Nephron (organoid): ENCODE results near the gene XPC.

Experiments used
- H3K27ac Mint-ChIP-seq, 3 experiments: 2 replicates each; pipeline ENCODE4 v1.8.0; 2020; ENCODE audit warnings: mixed read lengths in 3 of 3, mild to moderate bottlenecking in 2 of 3, moderate library complexity in 1 of 3
- H3K27me3 Mint-ChIP-seq: 2 replicates; pipeline ENCODE4 v1.8.0; 2021; ENCODE audit warnings: low read depth, mild to moderate bottlenecking, moderate library complexity, mixed read lengths
- H3K36me3 Mint-ChIP-seq: 2 replicates; pipeline ENCODE4 v1.8.0; 2020; ENCODE audit warnings: low read depth, mixed read lengths
- H3K4me1 Mint-ChIP-seq: 2 replicates; pipeline ENCODE4 v1.8.0; 2020; ENCODE audit warnings: mixed read lengths
- H3K4me3 Mint-ChIP-seq, 3 experiments: 2 replicates each; pipeline ENCODE4 v1.8.0; 2020; ENCODE audit warnings: mild to moderate bottlenecking in 3 of 3, mixed read lengths in 3 of 3, moderate library complexity in 2 of 3
- H3K9me3 Mint-ChIP-seq: 2 replicates; pipeline ENCODE4 v1.8.0; 2020; ENCODE audit warnings: mixed read lengths
- TF ChIP-seq, protein P1 (sequence below), 3 experiments: fragments of 200-600 bp; sonication (generic); IDR thresholded peaks; one replicate each; pipeline ENCODE4 v1.5.0; 2021; ENCODE audit warnings: antibody characterized with exemption in 3 of 3; ENCODE audit not compliant: unreplicated experiment in 3 of 3

XPC gene

DNA sequence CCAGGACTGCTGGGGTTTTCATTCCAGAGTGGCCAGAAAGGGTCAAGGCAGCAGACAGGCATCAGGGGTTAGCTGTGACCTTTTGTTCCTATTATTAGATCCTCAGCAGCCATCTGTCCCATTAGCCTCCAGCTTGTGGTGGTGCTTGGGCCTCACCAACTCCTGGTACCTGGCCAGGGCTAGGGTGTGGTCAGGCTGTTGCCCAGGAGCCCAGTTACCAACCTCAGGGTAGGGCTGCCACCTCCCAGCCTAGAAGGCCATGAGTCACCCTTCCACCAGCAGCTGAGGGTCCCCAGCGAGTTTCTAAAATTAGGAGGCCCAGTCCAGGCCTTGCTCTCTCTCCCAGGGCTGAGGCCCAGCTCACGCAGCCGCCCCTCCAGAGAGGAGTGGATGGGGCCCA is 41.4 kb downstream of the XPC start:
- H3K27ac Mint-ChIP-seq, result no peak overlapping the region
- H3K36me3 Mint-ChIP-seq, result peaks cover 52% of the 10 kb centered on the region
- H3K4me3 Mint-ChIP-seq, result no peak overlapping the region
- H3K27me3 Mint-ChIP-seq, result no peaks in the 10 kb centered on the region
- no peaks in the 10 kb centered on the region for H3K9me3 Mint-ChIP-seq
- no peaks in the 10 kb centered on the region for H3K4me1 Mint-ChIP-seq
- TF ChIP-seq, protein P1, sequence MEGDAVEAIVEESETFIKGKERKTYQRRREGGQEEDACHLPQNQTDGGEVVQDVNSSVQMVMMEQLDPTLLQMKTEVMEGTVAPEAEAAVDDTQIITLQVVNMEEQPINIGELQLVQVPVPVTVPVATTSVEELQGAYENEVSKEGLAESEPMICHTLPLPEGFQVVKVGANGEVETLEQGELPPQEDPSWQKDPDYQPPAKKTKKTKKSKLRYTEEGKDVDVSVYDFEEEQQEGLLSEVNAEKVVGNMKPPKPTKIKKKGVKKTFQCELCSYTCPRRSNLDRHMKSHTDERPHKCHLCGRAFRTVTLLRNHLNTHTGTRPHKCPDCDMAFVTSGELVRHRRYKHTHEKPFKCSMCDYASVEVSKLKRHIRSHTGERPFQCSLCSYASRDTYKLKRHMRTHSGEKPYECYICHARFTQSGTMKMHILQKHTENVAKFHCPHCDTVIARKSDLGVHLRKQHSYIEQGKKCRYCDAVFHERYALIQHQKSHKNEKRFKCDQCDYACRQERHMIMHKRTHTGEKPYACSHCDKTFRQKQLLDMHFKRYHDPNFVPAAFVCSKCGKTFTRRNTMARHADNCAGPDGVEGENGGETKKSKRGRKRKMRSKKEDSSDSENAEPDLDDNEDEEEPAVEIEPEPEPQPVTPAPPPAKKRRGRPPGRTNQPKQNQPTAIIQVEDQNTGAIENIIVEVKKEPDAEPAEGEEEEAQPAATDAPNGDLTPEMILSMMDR (IDR thresholded peaks at IDR 0.05; ENCODE audit: unreplicated experiment in 3 of 3), result no peak

DNA sequence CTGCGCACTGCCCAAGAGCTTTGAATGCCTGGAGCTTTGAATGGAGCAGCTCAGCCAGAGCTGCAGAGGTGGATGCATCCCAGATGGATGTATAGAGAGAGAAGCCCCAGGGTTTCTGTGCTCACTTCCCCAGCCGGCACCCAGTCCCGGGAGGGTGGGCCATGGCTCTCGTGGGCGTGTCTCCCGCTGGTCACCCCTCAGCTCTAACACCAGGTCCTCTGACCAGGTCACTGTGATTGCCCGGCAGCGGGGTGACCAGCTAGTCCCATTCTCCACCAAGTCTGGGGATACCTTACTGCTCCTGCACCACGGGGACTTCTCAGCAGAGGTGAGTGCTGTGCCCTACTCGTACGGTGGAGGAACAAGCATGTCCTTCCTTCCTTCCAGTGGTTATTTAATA is 42.8 kb downstream of the XPC start:
- H3K27me3 Mint-ChIP-seq, result no peaks in the 10 kb centered on the region
- H3K36me3 Mint-ChIP-seq, result peaks cover 60% of the 10 kb centered on the region
- H3K27ac Mint-ChIP-seq, result no peak overlapping the region
- no peak overlapping the region for H3K4me3 Mint-ChIP-seq
- no peaks in the 10 kb centered on the region for H3K9me3 Mint-ChIP-seq
- TF ChIP-seq, protein P1 (IDR thresholded peaks at IDR 0.05; ENCODE audit: unreplicated experiment in 3 of 3), result no peak
- no peaks in the 10 kb centered on the region for H3K4me1 Mint-ChIP-seq

DNA sequence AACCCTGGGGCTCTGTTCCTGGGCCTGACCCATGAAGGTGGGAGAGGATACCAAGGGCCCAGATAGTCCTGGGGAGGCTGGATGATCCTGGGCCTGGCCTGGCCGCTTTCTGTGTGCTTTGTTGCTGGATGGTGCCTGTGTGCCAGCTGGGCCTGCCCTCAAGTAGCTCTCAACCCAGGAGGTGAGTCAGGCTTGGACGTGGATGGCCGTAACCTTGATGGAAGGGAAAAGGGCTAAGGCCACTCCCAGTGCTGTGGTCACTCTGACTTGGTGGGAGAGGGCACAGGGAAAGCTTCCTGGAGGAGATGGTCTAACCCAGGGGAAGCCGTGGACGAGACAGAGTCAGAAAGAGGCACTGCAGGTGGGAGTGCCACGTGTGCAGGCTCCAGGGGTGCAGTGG is 44.1 kb downstream of the XPC start:
- TF ChIP-seq, protein P1 (IDR thresholded peaks at IDR 0.05; ENCODE audit: unreplicated experiment in 3 of 3), result no peak
- no peaks in the 10 kb centered on the region for H3K4me1 Mint-ChIP-seq
- no peaks in the 10 kb centered on the region for H3K9me3 Mint-ChIP-seq
- H3K4me3 Mint-ChIP-seq, result no peak overlapping the region
- no peaks in the 10 kb centered on the region for H3K27me3 Mint-ChIP-seq
- peaks cover 65% of the 10 kb centered on the region for H3K36me3 Mint-ChIP-seq
- no peak overlapping the region for H3K27ac Mint-ChIP-seq

DNA sequence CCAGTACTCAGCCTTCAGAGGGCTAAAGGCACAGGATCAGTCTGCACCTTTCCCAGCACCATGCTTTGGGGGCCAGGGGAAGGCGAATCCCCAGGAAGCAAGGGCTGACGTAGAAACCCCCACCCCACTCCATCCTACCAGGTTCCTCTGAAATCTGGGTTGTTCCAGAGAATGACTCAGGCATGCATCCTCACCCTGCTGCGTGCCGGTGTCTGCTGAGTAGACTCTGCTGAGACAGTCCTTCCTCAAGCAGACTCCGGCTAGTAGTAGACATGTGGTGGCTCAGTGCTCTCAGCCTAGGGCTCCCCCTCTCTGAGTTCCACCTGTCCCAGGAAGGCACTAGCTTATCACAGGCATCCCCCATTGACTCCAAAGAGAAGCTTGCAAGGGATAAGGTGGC is 44.5 kb downstream of the XPC start:
- TF ChIP-seq, protein P1 (IDR thresholded peaks at IDR 0.05; ENCODE audit: unreplicated experiment in 3 of 3), result no peak

DNA sequence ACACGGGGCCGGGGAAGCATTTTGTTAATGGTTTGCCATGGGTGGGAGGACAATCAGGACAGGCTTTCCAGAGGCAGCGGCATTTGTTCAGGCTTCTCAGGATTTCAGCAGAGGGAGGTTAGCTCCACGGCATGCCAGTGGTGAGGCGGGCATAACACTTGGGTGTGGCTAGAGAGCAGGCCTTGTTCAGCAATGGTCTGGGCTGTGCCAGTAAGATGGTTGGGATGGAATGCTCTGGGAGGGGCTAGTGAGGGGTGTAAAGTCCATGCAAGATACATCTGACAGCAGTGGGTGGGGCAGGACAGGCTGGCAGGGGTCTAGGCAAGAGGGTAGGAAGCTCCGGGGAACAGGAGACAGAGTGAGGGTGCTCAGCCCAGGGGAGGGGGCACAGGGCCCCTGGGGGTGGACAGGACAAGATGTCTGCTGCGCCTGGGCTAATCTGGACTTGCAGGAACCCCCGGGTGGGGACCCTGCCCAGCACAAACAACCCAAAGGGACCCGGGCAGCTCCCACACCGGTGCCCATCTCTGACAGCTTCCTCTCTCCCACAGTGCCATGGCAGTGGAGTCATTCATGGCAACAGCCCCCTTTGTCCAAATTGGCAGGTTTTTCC is 45.1 kb downstream of the XPC start:
- Mint-ChIP-seq H3K27me3 (no peaks in the 10 kb centered on the region), H3K36me3 (peaks cover 70% of the 10 kb centered on the region), H3K4me1 (peaks cover 2% of the 10 kb centered on the region), H3K4me3 (no peak overlapping the region), H3K9me3 (no peaks in the 10 kb centered on the region), H3K27ac (no peak overlapping the region)
- TF ChIP-seq, protein P1 (IDR thresholded peaks at IDR 0.05; ENCODE audit: unreplicated experiment in 3 of 3), result no peak

More for the DNA sequence above, 44.5 kb downstream of the XPC start:
- no peak overlapping the region for H3K27ac Mint-ChIP-seq
- peaks cover 67% of the 10 kb centered on the region for H3K36me3 Mint-ChIP-seq
- no peaks in the 10 kb centered on the region for H3K9me3 Mint-ChIP-seq
- no peak overlapping the region for H3K4me3 Mint-ChIP-seq
- no peaks in the 10 kb centered on the region for H3K4me1 Mint-ChIP-seq
- H3K27me3 Mint-ChIP-seq, result no peaks in the 10 kb centered on the region

DNA sequence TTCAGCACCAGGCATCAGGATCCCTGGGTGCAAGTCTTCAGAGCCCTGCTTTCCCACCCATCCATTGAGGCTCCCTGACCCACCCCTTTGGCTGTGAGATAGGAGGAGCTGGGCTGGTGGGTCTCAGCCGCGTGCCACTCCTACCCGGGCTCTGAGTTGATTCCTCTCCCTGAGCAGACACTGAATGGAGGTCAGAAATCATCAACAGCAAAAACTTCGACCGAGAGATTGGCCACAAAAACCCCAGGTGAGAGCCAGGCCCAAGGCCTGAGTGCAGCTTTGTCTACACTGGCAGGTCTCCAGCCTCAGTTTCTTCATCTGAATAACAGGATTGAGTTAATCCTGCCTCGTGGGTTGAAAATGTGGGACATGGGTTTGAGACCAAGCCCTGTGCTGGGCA is 45.7 kb downstream of the XPC start:
- Mint-ChIP-seq H3K4me1 (peaks cover 5% of the 10 kb centered on the region), H3K9me3 (no peaks in the 10 kb centered on the region), H3K27me3 (no peaks in the 10 kb centered on the region), H3K36me3 (peaks cover 74% of the 10 kb centered on the region), H3K27ac (no peak overlapping the region), H3K4me3 (no peak overlapping the region)
- TF ChIP-seq, protein P1 (IDR thresholded peaks at IDR 0.05; ENCODE audit: unreplicated experiment in 3 of 3), result no peak
